ENCODE measurements around the gene TIMM29.

TIMM29 gene

GRCh38 chr19:10977742-10978092 is 49.1 kb downstream of the TIMM29 start:
- FAIRE-seq, result no peak

More at GRCh38 chr19:10977742-10978092, 49.1 kb downstream of the TIMM29 start:
- DNase-seq (ENCODE audit: insufficient read length, low spot score), result no peak
